Endothelial cell of umbilical vein (primary cell): ENCODE measurements around the gene IQGAP2.

ENCODE experiments used
- CTCF ChIP-seq, 2 donors: IDR thresholded peaks; 1 replicate in 1 of 2; 2 replicates in 1 of 2; pipeline ENCODE4 v1.5.1; 2011; ENCODE audit warnings: low read length in 2 of 2, mild to moderate bottlenecking in 2 of 2, moderate library complexity in 2 of 2, control low read depth in 1 of 2, inconsistent platforms in 1 of 2, low read depth in 1 of 2; ENCODE audit not compliant: insufficient read depth in 1 of 2; ENCODE audit errors: extremely low read depth in 1 of 2
- EZH2 ChIP-seq: IDR thresholded peaks from 2 replicates; pipeline ENCODE4 v1.6.1; 2012; ENCODE audit warnings: borderline replicate concordance, low read depth, mild to moderate bottlenecking, moderate library complexity, low read length, inconsistent platforms; ENCODE audit not compliant: severe bottlenecking
- FOS ChIP-seq: IDR thresholded peaks from 2 replicates; pipeline ENCODE4 v1.6.1; 2011; ENCODE audit warnings: mild to moderate bottlenecking, low read length, moderate library complexity, borderline replicate concordance; ENCODE audit not compliant: insufficient read depth
- JUN ChIP-seq: IDR thresholded peaks from 2 replicates; pipeline ENCODE4 v1.6.1; 2011; ENCODE audit warnings: borderline replicate concordance, low read depth; ENCODE audit not compliant: insufficient read length, insufficient read depth
- MAX ChIP-seq: IDR thresholded peaks from 2 replicates; pipeline ENCODE4 v1.6.1; 2011; ENCODE audit not compliant: insufficient read depth, insufficient read length
- POLR2A ChIP-seq: IDR thresholded peaks from 2 replicates; pipeline ENCODE4 v1.6.1; 2012; ENCODE audit warnings: low read depth, mild to moderate bottlenecking, control low read depth, low read length
- POLR2AphosphoS5 ChIP-seq: IDR thresholded peaks from 2 replicates; pipeline ENCODE4 v1.6.1; 2012; ENCODE audit warnings: low read depth, mild to moderate bottlenecking, control low read depth, low read length, moderate library complexity; ENCODE audit not compliant: insufficient read depth

DNA sequence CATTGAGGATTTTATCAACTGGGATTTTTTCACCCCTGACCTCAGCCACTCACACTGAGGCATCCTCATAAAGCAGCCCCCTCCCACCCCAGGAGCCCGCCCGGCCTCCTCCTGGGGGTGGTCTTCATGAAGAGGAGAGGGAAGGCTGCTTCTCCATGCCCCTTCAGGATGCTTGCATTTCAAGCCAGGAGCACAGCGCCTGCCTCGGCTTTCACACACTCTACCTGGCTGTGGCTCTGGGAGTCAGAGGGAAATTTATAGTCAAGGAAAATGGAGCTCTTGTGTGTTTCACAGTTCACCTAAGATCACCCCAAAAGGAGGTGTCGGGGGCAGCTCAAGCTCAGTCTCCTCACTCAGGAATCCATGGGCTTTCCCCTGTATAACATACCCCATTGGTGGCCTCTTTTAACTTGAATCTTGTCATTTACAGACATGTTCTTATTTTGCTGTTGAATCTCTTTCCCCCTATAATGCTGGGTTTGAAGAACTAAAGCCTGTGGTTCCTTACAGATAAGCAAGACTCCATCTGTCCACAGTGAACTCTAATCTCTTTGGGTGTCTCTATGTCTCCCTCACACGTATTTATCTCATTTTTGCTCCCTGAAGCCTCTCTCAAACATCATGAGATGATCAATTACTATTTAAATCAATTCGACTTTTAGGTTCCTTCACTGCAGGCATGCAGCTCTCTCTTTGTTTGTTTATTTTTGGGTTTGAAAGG is 22.6 kb upstream of the IQGAP2 start:
- TF ChIP-seq POLR2AphosphoS5 (no peak), CTCF (IDR thresholded peaks at IDR 0.05; ENCODE audit: extremely low read depth in 1 of 2, insufficient read depth in 1 of 2, low read depth in 1 of 2, low read length in 2 of 2) (no peak), FOS (no peak), POLR2A (no peak), JUN (no peak), EZH2 (no peak), MAX (no peak)
